ENCODE results near the gene KCTD20. TPM values are rescaled to one million over a fixed set of nuclear protein-coding genes. Genes with fewer than 3 reads are reported as not detected.

The KCTD20 gene
- total RNA-seq, 5 donors from 2014 or later (not counting 1 experiment from before 2014, with no cell fraction given) = 29.7 to 39.8 (median 33.3) TPM

GRCh38 chr6:36495086-36495485, 52.3 kb downstream of the KCTD20 start:
- ChIA-PET CTCF (interaction anchor here in 1 of 2 donors (0.6 kb wide), 1 partner anchor 69 kb away, joined by 3 read pairs; no protein-coding TSS in a partner anchor), POLR2A (interaction anchor here in 1 of 2 donors (0.5 to 0.6 kb wide), 2 partner anchors 153 to 1216 kb away, joined by 4 to 7 read pairs; no protein-coding TSS in a partner anchor)
- H3K36me3 ChIP-seq (ENCODE audit: control insufficient read depth in 2 of 2, extremely low read depth in 1 of 2, insufficient read depth in 1 of 2, low read length in 1 of 2) = peaks cover 22 to 68% of the 10 kb centered on the region in 2 donors
- DNase-seq (no peak), ATAC-seq (replicated peaks in 1 of 4) (no peak)
- WGBS (ENCODE audit: insufficient coverage) = no CpG with 5 or more reads among the region's 5 CpGs
- no peaks in the 10 kb centered on the region for H3K27me3 Mint-ChIP-seq
- no peaks in the 10 kb centered on the region for H3K27me3 ChIP-seq (replicated peaks in 1 of 2; ENCODE audit: control insufficient read depth in 2 of 2, extremely low read depth in 1 of 2, insufficient read depth in 2 of 2, low read length in 1 of 2)
- peak overlapping the region; percentile 31 to 58 for H3K27ac Mint-ChIP-seq
- no peaks in the 10 kb centered on the region for H3K9me3 ChIP-seq
- H3K27ac ChIP-seq (ENCODE audit: low read length) = no peak overlapping the region
- peaks cover 6 to 7% of the 10 kb centered on the region in 2 experiments for H3K4me1 ChIP-seq (ENCODE audit: control insufficient read depth in 1 of 2, extremely low read depth in 1 of 2, insufficient read depth in 2 of 2, low read length in 2 of 2)
- no peak overlapping the region for H3K4me3 ChIP-seq (ENCODE audit: control insufficient read depth in 1 of 2, extremely low read depth in 1 of 2, low read length in 1 of 2)
- H3K36me3 Mint-ChIP-seq = peaks cover 63% of the 10 kb centered on the region
- peaks cover 12 to 52% (median 48%) of the 10 kb centered on the region in 3 donors for H3K4me1 Mint-ChIP-seq
- H3K4me3 Mint-ChIP-seq = no peak overlapping the region
- no peaks in the 10 kb centered on the region for H3K9me3 Mint-ChIP-seq

GRCh38 chr6:36499918-36500317, 57.1 kb downstream of the KCTD20 start:
- ChIA-PET CTCF (interaction anchor here (0.5 to 0.6 kb wide), 3 partner anchors 13 to 1344 kb away, joined by 3 to 5 read pairs (median 3); no protein-coding TSS in a partner anchor), POLR2A (interaction anchor here in 1 of 2 donors (0.6 kb wide), 1 partner anchor 16 kb away, joined by 4 read pairs; no protein-coding TSS in a partner anchor)
- H3K36me3 ChIP-seq (ENCODE audit: control insufficient read depth in 2 of 2, extremely low read depth in 1 of 2, insufficient read depth in 1 of 2, low read length in 1 of 2) = peaks cover 15 to 92% of the 10 kb centered on the region in 2 donors
- H3K4me3 ChIP-seq (ENCODE audit: control insufficient read depth in 1 of 2, extremely low read depth in 1 of 2, low read length in 1 of 2) = no peak overlapping the region
- H3K4me1 ChIP-seq (ENCODE audit: control insufficient read depth in 1 of 2, extremely low read depth in 1 of 2, insufficient read depth in 2 of 2, low read length in 2 of 2) = no peaks in the 10 kb centered on the region
- WGBS (ENCODE audit: insufficient coverage) = 100% methylated on average over 1 of the region's 4 CpGs
- Mint-ChIP-seq H3K36me3 (peaks cover 59% of the 10 kb centered on the region), H3K9me3 (no peaks in the 10 kb centered on the region), H3K27ac (peak overlapping the region in 1 of 2 donors; percentile 58), H3K4me1 (peaks cover 1 to 37% (median 32%) of the 10 kb centered on the region in 3 donors), H3K27me3 (no peaks in the 10 kb centered on the region), H3K4me3 (no peak overlapping the region)
- no peak overlapping the region for H3K27ac ChIP-seq (ENCODE audit: low read length)
- H3K9me3 ChIP-seq = no peaks in the 10 kb centered on the region
- no peaks in the 10 kb centered on the region for H3K27me3 ChIP-seq (replicated peaks in 1 of 2; ENCODE audit: control insufficient read depth in 2 of 2, extremely low read depth in 1 of 2, insufficient read depth in 2 of 2, low read length in 1 of 2)
- no peak for ATAC-seq (replicated peaks in 1 of 4)
- no peak for DNase-seq

- Histone ChIP-seq H3K27me3 (replicated peaks in 1 of 2; ENCODE audit: control insufficient read depth in 2 of 2, extremely low read depth in 1 of 2, insufficient read depth in 2 of 2, low read length in 1 of 2) (no peaks in the 10 kb centered on the region), H3K9me3 (no peaks in the 10 kb centered on the region), H3K4me3 (ENCODE audit: control insufficient read depth in 1 of 2, extremely low read depth in 1 of 2, low read length in 1 of 2) (no peak overlapping the region), H3K27ac (ENCODE audit: low read length) (no peak overlapping the region), H3K36me3 (ENCODE audit: control insufficient read depth in 2 of 2, extremely low read depth in 1 of 2, insufficient read depth in 1 of 2, low read length in 1 of 2) (peaks cover 6 to 85% of the 10 kb centered on the region in 2 donors), H3K4me1 (ENCODE audit: control insufficient read depth in 1 of 2, extremely low read depth in 1 of 2, insufficient read depth in 2 of 2, low read length in 2 of 2) (peaks cover 0 to 10% of the 10 kb centered on the region in 2 experiments)
- no peak for ATAC-seq (replicated peaks in 1 of 4)
- Mint-ChIP-seq H3K27ac (peak overlapping the region in 1 of 2 donors; percentile 28), H3K4me3 (no peak overlapping the region), H3K4me1 (peaks cover 19 to 43% (median 40%) of the 10 kb centered on the region in 3 donors), H3K27me3 (no peaks in the 10 kb centered on the region), H3K9me3 (no peaks in the 10 kb centered on the region), H3K36me3 (peaks cover 57% of the 10 kb centered on the region)
- CTCF ChIA-PET = interaction anchor here (0.7 to 2.1 kb wide), 2 partner anchors 11 to 27 kb away, joined by 6 to 7 read pairs; no protein-coding TSS in a partner anchor
- WGBS (ENCODE audit: insufficient coverage) = no CpG with 5 or more reads among the region's 6 CpGs
- DNase-seq = no peak
- POLR2A ChIA-PET = interaction anchor here in 1 of 2 donors (0.7 kb wide), 1 partner anchor 104 kb away, joined by 3 read pairs; no protein-coding TSS in a partner anchor
These were observed 58.9 kb downstream of the KCTD20 start for GRCh38 chr6:36501686-36502085.

GRCh38 chr6:36504181-36504580, 61.4 kb downstream of the KCTD20 start:
- H3K27ac Mint-ChIP-seq = peak overlapping the region in 1 of 2 donors; percentile 46
- POLR2A ChIA-PET = interaction anchor here (0.6 to 0.9 kb wide), 3 partner anchors 40 to 99 kb away, joined by 3 to 18 read pairs (median 5); no protein-coding TSS in a partner anchor

GRCh38 chr6:36504982-36505381, 62.2 kb downstream of the KCTD20 start:
- Histone ChIP-seq H3K27ac (ENCODE audit: low read length) (no peak overlapping the region), H3K27me3 (replicated peaks in 1 of 2; ENCODE audit: control insufficient read depth in 2 of 2, extremely low read depth in 1 of 2, insufficient read depth in 2 of 2, low read length in 1 of 2) (no peaks in the 10 kb centered on the region), H3K4me3 (ENCODE audit: control insufficient read depth in 1 of 2, extremely low read depth in 1 of 2, low read length in 1 of 2) (no peak overlapping the region), H3K9me3 (no peaks in the 10 kb centered on the region), H3K36me3 (ENCODE audit: control insufficient read depth in 2 of 2, extremely low read depth in 1 of 2, insufficient read depth in 1 of 2, low read length in 1 of 2) (peaks cover 7 to 74% of the 10 kb centered on the region in 2 donors), H3K4me1 (ENCODE audit: control insufficient read depth in 1 of 2, extremely low read depth in 1 of 2, insufficient read depth in 2 of 2, low read length in 2 of 2) (peaks cover 8 to 16% of the 10 kb centered on the region in 2 experiments)
- CTCF ChIA-PET = interaction anchor here (0.7 to 0.9 kb wide), 3 partner anchors 43 to 1055 kb away, joined by 3 to 7 read pairs (median 3); no protein-coding TSS in a partner anchor
- no peaks in the 10 kb centered on the region for H3K9me3 Mint-ChIP-seq
- WGBS (ENCODE audit: insufficient coverage) = no CpG with 5 or more reads among the region's 2 CpGs
- no peaks in the 10 kb centered on the region for H3K27me3 Mint-ChIP-seq
- peak overlapping the region; percentile 69 to 72 for H3K27ac Mint-ChIP-seq
- peaks cover 52% of the 10 kb centered on the region for H3K36me3 Mint-ChIP-seq
- H3K4me3 Mint-ChIP-seq = no peak overlapping the region
- peaks cover 38 to 58% (median 49%) of the 10 kb centered on the region in 3 donors for H3K4me1 Mint-ChIP-seq
- POLR2A ChIA-PET = interaction anchor here (0.6 to 0.9 kb wide), 3 partner anchors 39 to 1265 kb away, joined by 3 to 8 read pairs (median 5); no protein-coding TSS in a partner anchor
- DNase-seq (no peak), ATAC-seq (replicated peaks in 1 of 4) (no peak)

More at GRCh38 chr6:36504181-36504580, 61.4 kb downstream of the KCTD20 start:
- CTCF ChIA-PET = interaction anchor here (0.5 to 0.9 kb wide), 6 partner anchors 20 to 1054 kb away, joined by 3 to 7 read pairs (median 4); no protein-coding TSS in a partner anchor
- no peaks in the 10 kb centered on the region for H3K27me3 Mint-ChIP-seq
- H3K4me1 Mint-ChIP-seq = peaks cover 38 to 61% (median 51%) of the 10 kb centered on the region in 3 donors
- H3K9me3 Mint-ChIP-seq = no peaks in the 10 kb centered on the region
- Histone ChIP-seq H3K27ac (ENCODE audit: low read length) (peak overlapping the region; percentile 10), H3K9me3 (no peaks in the 10 kb centered on the region), H3K36me3 (ENCODE audit: control insufficient read depth in 2 of 2, extremely low read depth in 1 of 2, insufficient read depth in 1 of 2, low read length in 1 of 2) (peaks cover 2 to 74% of the 10 kb centered on the region in 2 donors), H3K4me1 (ENCODE audit: control insufficient read depth in 1 of 2, extremely low read depth in 1 of 2, insufficient read depth in 2 of 2, low read length in 2 of 2) (peaks cover 8 to 16% of the 10 kb centered on the region in 2 experiments), H3K27me3 (replicated peaks in 1 of 2; ENCODE audit: control insufficient read depth in 2 of 2, extremely low read depth in 1 of 2, insufficient read depth in 2 of 2, low read length in 1 of 2) (no peaks in the 10 kb centered on the region), H3K4me3 (ENCODE audit: control insufficient read depth in 1 of 2, extremely low read depth in 1 of 2, low read length in 1 of 2) (no peak overlapping the region)
- H3K4me3 Mint-ChIP-seq = no peak overlapping the region
- peaks cover 54% of the 10 kb centered on the region for H3K36me3 Mint-ChIP-seq
- no CpG with 5 or more reads among the region's 3 CpGs for WGBS (ENCODE audit: insufficient coverage)
- ATAC-seq (replicated peaks in 1 of 4) (no peak), DNase-seq (no peak)

GRCh38 chr6:36505744-36506534, 63.1 kb downstream of the KCTD20 start:
- DNase-seq = no peak
- H3K27me3 Mint-ChIP-seq = no peaks in the 10 kb centered on the region
- peaks cover 11 to 79% of the 10 kb centered on the region in 2 donors for H3K36me3 ChIP-seq (ENCODE audit: control insufficient read depth in 2 of 2, extremely low read depth in 1 of 2, insufficient read depth in 1 of 2, low read length in 1 of 2)
- no CpG with 5 or more reads among the region's 6 CpGs for WGBS (ENCODE audit: insufficient coverage)
- H3K27ac Mint-ChIP-seq = peak overlapping the region; percentile 81 to 84
- peaks cover 8 to 16% of the 10 kb centered on the region in 2 experiments for H3K4me1 ChIP-seq (ENCODE audit: control insufficient read depth in 1 of 2, extremely low read depth in 1 of 2, insufficient read depth in 2 of 2, low read length in 2 of 2)
- no peaks in the 10 kb centered on the region for H3K27me3 ChIP-seq (replicated peaks in 1 of 2; ENCODE audit: control insufficient read depth in 2 of 2, extremely low read depth in 1 of 2, insufficient read depth in 2 of 2, low read length in 1 of 2)
- H3K27ac ChIP-seq (ENCODE audit: low read length) = peak overlapping the region; percentile 4
- peaks cover 58% of the 10 kb centered on the region for H3K36me3 Mint-ChIP-seq
- ATAC-seq (replicated peaks in 1 of 4) = peak; percentile 9 to 57 (median 36)
- ChIA-PET CTCF (interaction anchor here in 1 of 2 donors (0.6 to 0.7 kb wide), 2 partner anchors 21 to 75 kb away, joined by 3 read pairs; no protein-coding TSS in a partner anchor), POLR2A (interaction anchor here in 1 of 2 donors (0.6 to 0.7 kb wide), 2 partner anchors 89 to 97 kb away, joined by 3 to 6 read pairs; no protein-coding TSS in a partner anchor)
- H3K9me3 ChIP-seq = no peaks in the 10 kb centered on the region
- no peaks in the 10 kb centered on the region for H3K9me3 Mint-ChIP-seq
- H3K4me3 ChIP-seq (ENCODE audit: control insufficient read depth in 1 of 2, extremely low read depth in 1 of 2, low read length in 1 of 2) = no peak overlapping the region
- H3K4me1 Mint-ChIP-seq = peaks cover 38 to 63% (median 49%) of the 10 kb centered on the region in 3 donors
- H3K4me3 Mint-ChIP-seq = peak overlapping the region; percentile 13 to 56 (median 15)
